HEK293 (cell line): ENCODE data around the gene SLC39A5.

Experiments
- AEBP2 ChIP-seq: fragments of 450-650 bp; formaldehyde crosslinking; IDR thresholded peaks from 2 replicates; pipeline ENCODE4 v1.5.1; 2016; ENCODE audit warnings: missing biosample characterization, missing genetic modification characterization, borderline replicate concordance
- BCL11A ChIP-seq: fragments of 450-650 bp; formaldehyde crosslinking; IDR thresholded peaks from 2 replicates; pipeline ENCODE4 v1.5.1; 2016; ENCODE audit warnings: low read depth, missing biosample characterization, missing genetic modification characterization
- GLI4 ChIP-seq: fragments of 450-650 bp; formaldehyde crosslinking; IDR thresholded peaks from 2 replicates; pipeline ENCODE4 v1.5.1; 2016; ENCODE audit warnings: missing biosample characterization, missing genetic modification characterization
- KLF8 ChIP-seq: fragments of 450-650 bp; formaldehyde crosslinking; IDR thresholded peaks from 2 replicates; pipeline ENCODE4 v1.5.1; 2016; ENCODE audit warnings: missing biosample characterization, missing genetic modification characterization
- MZF1 ChIP-seq: fragments of 450-650 bp; formaldehyde crosslinking; IDR thresholded peaks from 2 replicates; pipeline ENCODE4 v1.5.1; 2017; ENCODE audit warnings: missing biosample characterization, missing genetic modification characterization, borderline replicate concordance
- OSR2 ChIP-seq: fragments of 450-650 bp; formaldehyde crosslinking; IDR thresholded peaks from 2 replicates; pipeline ENCODE4 v1.5.1; 2016; ENCODE audit warnings: missing biosample characterization, missing genetic modification characterization
- TCF7L2 ChIP-seq: IDR thresholded peaks from 2 replicates; pipeline ENCODE4 v1.6.1; 2011; ENCODE audit warnings: low read depth, mild to moderate bottlenecking, inconsistent platforms, low read length, moderate library complexity, borderline replicate concordance
- ZBTB11 ChIP-seq: fragments of 450-650 bp; formaldehyde crosslinking; conservative IDR thresholded peaks from 2 replicates; pipeline ENCODE4 v1.5.1; 2016; ENCODE audit warnings: low read depth, missing biosample characterization, missing genetic modification characterization
- ZFP3 ChIP-seq: fragments of 450-650 bp; formaldehyde crosslinking; IDR thresholded peaks from 2 replicates; pipeline ENCODE4 v1.5.1; 2016; ENCODE audit warnings: low read depth, missing biosample characterization, missing genetic modification characterization
- ZNF174 ChIP-seq: fragments of 450-650 bp; formaldehyde crosslinking; IDR thresholded peaks from 2 replicates; pipeline ENCODE4 v1.5.0; 2017; ENCODE audit warnings: missing biosample characterization, mild to moderate bottlenecking, missing genetic modification characterization
- ZNF274 ChIP-seq, 2 experiments: fragments of 200-500 bp in 1 of 2; fragments of 450-650 bp in 1 of 2; sonication (Bioruptor generic) in 1 of 2; formaldehyde crosslinking in 1 of 2; IDR thresholded peaks; 2 replicates each; pipeline versions ENCODE4 v1.5.1 to v1.6.1; 2014 to 2016; ENCODE audit warnings: borderline replicate concordance in 1 of 2, inconsistent platforms in 1 of 2, low read length in 1 of 2, missing biosample characterization in 1 of 2, missing genetic modification characterization in 1 of 2
- ZNF341 ChIP-seq: fragments of 450-650 bp; formaldehyde crosslinking; IDR thresholded peaks from 2 replicates; pipeline ENCODE4; 2016; ENCODE audit warnings: low read depth, missing biosample characterization, missing genetic modification characterization
- ZNF394 ChIP-seq: fragments of 450-650 bp; formaldehyde crosslinking; IDR thresholded peaks from 2 replicates; pipeline ENCODE4 v1.5.1; 2016; ENCODE audit warnings: missing biosample characterization, missing genetic modification characterization, mild to moderate bottlenecking, moderate library complexity, borderline replicate concordance
- ZNF501 ChIP-seq: fragments of 450-650 bp; formaldehyde crosslinking; IDR thresholded peaks from 2 replicates; pipeline ENCODE4 v1.5.1; 2016; ENCODE audit warnings: missing biosample characterization, missing genetic modification characterization
- ZNF529 ChIP-seq: fragments of 450-650 bp; formaldehyde crosslinking; IDR thresholded peaks from 2 replicates; pipeline ENCODE4 v1.5.1; 2017; ENCODE audit warnings: missing genetic modification characterization, missing biosample characterization; ENCODE audit not compliant: insufficient replicate concordance
- ZNF654 ChIP-seq: fragments of 450-650 bp; formaldehyde crosslinking; IDR thresholded peaks from 2 replicates; pipeline ENCODE4 v1.5.1; 2016; ENCODE audit warnings: low read depth, missing biosample characterization, missing genetic modification characterization
- ZNF701 ChIP-seq: fragments of 450-650 bp; formaldehyde crosslinking; IDR thresholded peaks from 2 replicates; pipeline ENCODE4 v1.5.1; 2016; ENCODE audit warnings: missing biosample characterization, missing genetic modification characterization
- ZNF791 ChIP-seq: fragments of 450-650 bp; formaldehyde crosslinking; IDR thresholded peaks from 2 replicates; pipeline ENCODE4 v1.5.1; 2016; ENCODE audit warnings: missing biosample characterization, missing genetic modification characterization
- ZSCAN18 ChIP-seq: fragments of 450-650 bp; formaldehyde crosslinking; IDR thresholded peaks from 2 replicates; pipeline ENCODE4 v1.5.1; 2016; ENCODE audit warnings: missing biosample characterization, missing genetic modification characterization
- ZXDB ChIP-seq: fragments of 450-650 bp; formaldehyde crosslinking; IDR thresholded peaks from 2 replicates; pipeline ENCODE4 v1.5.1; 2016; ENCODE audit warnings: missing biosample characterization, missing genetic modification characterization
- TF ChIP-seq, protein P1 (sequence below): fragments of 450-650 bp; formaldehyde crosslinking; IDR thresholded peaks from 2 replicates; pipeline ENCODE4 v1.5.1; 2016; ENCODE audit warnings: missing biosample characterization, missing genetic modification characterization
- TF ChIP-seq, protein P2 (sequence below): fragments of 450-650 bp; formaldehyde crosslinking; IDR thresholded peaks from 2 replicates; pipeline ENCODE4 v1.5.1; 2016; ENCODE audit warnings: missing biosample characterization, missing genetic modification characterization
- TF ChIP-seq, protein P3 (sequence below): fragments of 450-650 bp; formaldehyde crosslinking; IDR thresholded peaks from 2 replicates; pipeline ENCODE4 v1.5.1; 2017; ENCODE audit warnings: missing biosample characterization, mild to moderate bottlenecking, missing genetic modification characterization, moderate library complexity

Gene SLC39A5

DNA sequence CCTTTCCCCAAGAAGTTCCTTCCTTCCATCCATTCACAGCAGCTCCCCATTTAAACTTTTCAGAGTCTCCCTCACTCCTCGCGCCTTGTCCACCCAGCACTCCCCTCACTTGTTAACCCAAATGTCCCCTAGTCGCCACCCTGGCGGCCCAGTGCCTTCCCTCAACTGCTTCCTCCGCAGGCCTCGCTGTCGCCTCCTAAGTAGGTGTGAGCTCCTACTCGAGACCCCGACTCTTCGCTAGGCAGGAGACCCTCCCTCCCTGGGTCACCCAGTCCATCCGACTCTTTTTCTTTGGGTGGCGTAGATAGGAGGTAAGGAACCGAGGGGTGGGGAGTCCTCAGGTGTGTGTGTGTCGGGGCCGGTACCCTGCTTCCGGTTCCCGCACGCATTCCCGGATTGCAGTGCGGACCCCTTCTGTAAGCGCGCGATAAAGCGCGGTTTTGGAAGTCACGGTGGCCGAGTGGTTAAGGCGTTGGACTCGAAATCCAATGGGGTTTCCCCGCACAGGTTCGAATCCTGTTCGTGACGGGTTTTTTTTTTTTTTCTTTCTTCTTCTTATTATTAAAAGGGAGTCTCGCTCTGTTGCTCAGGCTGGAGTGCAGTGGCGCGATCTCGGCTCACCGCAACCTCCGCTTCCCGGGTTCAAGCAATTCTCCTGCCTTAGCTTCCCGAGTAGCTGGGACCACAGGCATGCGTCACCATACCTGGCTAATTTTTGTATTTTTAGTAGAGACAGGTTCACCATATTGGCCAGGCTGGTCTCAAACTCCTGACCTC is 39.7 kb upstream of the SLC39A5 start (continued):
- TF ChIP-seq, protein P1, sequence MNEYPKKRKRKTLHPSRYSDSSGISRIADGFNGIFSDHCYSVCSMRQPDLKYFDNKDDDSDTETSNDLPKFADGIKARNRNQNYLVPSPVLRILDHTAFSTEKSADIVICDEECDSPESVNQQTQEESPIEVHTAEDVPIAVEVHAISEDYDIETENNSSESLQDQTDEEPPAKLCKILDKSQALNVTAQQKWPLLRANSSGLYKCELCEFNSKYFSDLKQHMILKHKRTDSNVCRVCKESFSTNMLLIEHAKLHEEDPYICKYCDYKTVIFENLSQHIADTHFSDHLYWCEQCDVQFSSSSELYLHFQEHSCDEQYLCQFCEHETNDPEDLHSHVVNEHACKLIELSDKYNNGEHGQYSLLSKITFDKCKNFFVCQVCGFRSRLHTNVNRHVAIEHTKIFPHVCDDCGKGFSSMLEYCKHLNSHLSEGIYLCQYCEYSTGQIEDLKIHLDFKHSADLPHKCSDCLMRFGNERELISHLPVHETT (tag by site-specific recombination), result peak; percentile 93
- TF ChIP-seq ZNF529 (tag by site-specific recombination) (no peak), ZNF274 (IDR thresholded peaks at IDR 0.05; ENCODE audit: low read length) (no peak), ZNF274 (tag by site-specific recombination; IDR thresholded peaks at IDR 0.05; ENCODE audit: borderline replicate concordance) (no peak), TCF7L2 (no peak), ZNF701 (tag by site-specific recombination) (no peak), GLI4 (tag by site-specific recombination) (0 out of 2 replicates have a peak, but pooled peaks have one; percentile 15), AEBP2 (tag by site-specific recombination) (no peak), ZNF394 (tag by site-specific recombination) (peak; percentile 56; the same call in 1 of the 2 replicates), ZXDB (tag by site-specific recombination) (peak; percentile 95), ZBTB11 (tag by site-specific recombination) (peak; percentile 93), ZNF654 (no peak; the same call in 1 of the 2 replicates), ZNF174 (tag by site-specific recombination) (no peak), ZSCAN18 (peak; percentile 90), OSR2 (tag by site-specific recombination) (peak; percentile 39; the same call in 1 of the 2 replicates), MZF1 (tag by site-specific recombination) (peak; percentile 20; the same call in 1 of the 2 replicates), ZFP3 (tag by site-specific recombination) (no peak; the same call in 1 of the 2 replicates), BCL11A (tag by site-specific recombination) (no peak), ZNF501 (tag by site-specific recombination) (peak; percentile 94), ZNF791 (tag by site-specific recombination) (no peak), KLF8 (tag by site-specific recombination) (peak; percentile 91), ZNF341 (tag by site-specific recombination) (0 out of 2 replicates have a peak, but pooled peaks have one; percentile 8)
- TF ChIP-seq, protein P2, sequence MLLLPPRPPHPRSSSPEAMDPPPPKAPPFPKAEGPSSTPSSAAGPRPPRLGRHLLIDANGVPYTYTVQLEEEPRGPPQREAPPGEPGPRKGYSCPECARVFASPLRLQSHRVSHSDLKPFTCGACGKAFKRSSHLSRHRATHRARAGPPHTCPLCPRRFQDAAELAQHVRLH (tag by site-specific recombination), result peak; percentile 93
- TF ChIP-seq, protein P3, sequence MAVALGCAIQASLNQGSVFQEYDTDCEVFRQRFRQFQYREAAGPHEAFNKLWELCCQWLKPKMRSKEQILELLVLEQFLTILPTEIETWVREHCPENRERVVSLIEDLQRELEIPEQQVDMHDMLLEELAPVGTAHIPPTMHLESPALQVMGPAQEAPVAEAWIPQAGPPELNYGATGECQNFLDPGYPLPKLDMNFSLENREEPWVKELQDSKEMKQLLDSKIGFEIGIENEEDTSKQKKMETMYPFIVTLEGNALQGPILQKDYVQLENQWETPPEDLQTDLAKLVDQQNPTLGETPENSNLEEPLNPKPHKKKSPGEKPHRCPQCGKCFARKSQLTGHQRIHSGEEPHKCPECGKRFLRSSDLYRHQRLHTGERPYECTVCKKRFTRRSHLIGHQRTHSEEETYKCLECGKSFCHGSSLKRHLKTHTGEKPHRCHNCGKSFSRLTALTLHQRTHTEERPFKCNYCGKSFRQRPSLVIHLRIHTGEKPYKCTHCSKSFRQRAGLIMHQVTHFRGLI (tag by site-specific recombination), result no peak
